Fibroblast of pulmonary artery (primary cell): ENCODE results near the gene RPS6KA1.
A peak's percentile ranks its signal among the peaks of the same experiment; 100 is the strongest.
"Not testable (repeated sequence)": the region's sequence is repeated elsewhere in the genome, so short reads cannot be mapped to it uniquely, and the experiment has no call there.

Source experiments
- DNase-seq: peaks from one replicate; pipeline ENCODE4 v3.0.0-alpha.2; 2010; ENCODE audit warnings: low read depth
- H3K4me3 ChIP-seq: replicated peaks from 2 replicates; pipeline ENCODE4 v1.5.1; 2011; ENCODE audit warnings: low read depth, mild to moderate bottlenecking, control low read depth, low read length, moderate library complexity
- CTCF ChIP-seq: IDR thresholded peaks from 2 replicates; pipeline ENCODE4 v1.5.1; 2011; ENCODE audit warnings: mild to moderate bottlenecking, control low read depth, low read length, inconsistent platforms; ENCODE audit errors: missing control alignments

RPS6KA1 gene

GRCh38 chr1:26498894-26499293 is 30.7 kb upstream of the RPS6KA1 start:
- TF ChIP-seq CTCF, result no peak

GRCh38 chr1:26500488-26501175 is 28.9 kb upstream of the RPS6KA1 start:
- TF ChIP-seq CTCF, result no peak
- peak overlapping the region; percentile 70 for H3K4me3 ChIP-seq
- DNase-seq, result no peak

More at GRCh38 chr1:26498894-26499293, 30.7 kb upstream of the RPS6KA1 start:
- DNase-seq, result no peak
- H3K4me3 ChIP-seq, result no peak overlapping the region

- not testable (repeated sequence) for H3K4me3 ChIP-seq
These were observed 18.9 kb upstream of the RPS6KA1 start for GRCh38 chr1:26510711-26511110.

GRCh38 chr1:26515836-26516235 is 13.7 kb upstream of the RPS6KA1 start:
- not testable (repeated sequence) for H3K4me3 ChIP-seq, DNase-seq

More at GRCh38 chr1:26510711-26511110, 18.9 kb upstream of the RPS6KA1 start:
- DNase-seq, result not testable (repeated sequence)

- DNase-seq, result no peak
- no peak for TF ChIP-seq CTCF
- H3K4me3 ChIP-seq, result no peak overlapping the region
These were observed 12.4 kb upstream of the RPS6KA1 start for GRCh38 chr1:26516987-26517765.

GRCh38 chr1:26517766-26518049 is 11.9 kb upstream of the RPS6KA1 start:
- no peak for TF ChIP-seq CTCF
- H3K4me3 ChIP-seq, result no peak overlapping the region
- no peak for DNase-seq

GRCh38 chr1:26518355-26518754 is 11.2 kb upstream of the RPS6KA1 start:
- DNase-seq, result no peak
- TF ChIP-seq CTCF, result no peak
- no peak overlapping the region for H3K4me3 ChIP-seq

GRCh38 chr1:26520339-26520738 is 9.2 kb upstream of the RPS6KA1 start:
- TF ChIP-seq CTCF, result no peak
- DNase-seq, result no peak
- no peak overlapping the region for H3K4me3 ChIP-seq
